ENCODE data around the gene MRPL58. TPM values are rescaled to one million over a fixed set of nuclear protein-coding genes. Genes with fewer than 3 reads are reported as not detected.
A peak's percentile ranks its signal among the peaks of the same experiment; 100 is the strongest.

The MRPL58 gene
- total RNA-seq, 1 donor from 2014 or later, result 22.2 TPM

GRCh38 chr17:75049706-75050105 is 37.2 kb downstream of the MRPL58 start:
- TF ChIP-seq CTCF (IDR thresholded peaks at IDR 0.05; ENCODE audit: partially characterized antibody, unreplicated experiment), result no peak
- Mint-ChIP-seq H3K4me3 (ENCODE audit: unreplicated experiment) (no peak overlapping the region), H3K27me3 (ENCODE audit: unreplicated experiment) (peaks cover 4% of the 10 kb centered on the region), H3K9me3 (ENCODE audit: unreplicated experiment) (peaks cover 6% of the 10 kb centered on the region), H3K4me1 (ENCODE audit: low read depth, unreplicated experiment) (peaks cover 5% of the 10 kb centered on the region), H3K27ac (ENCODE audit: unreplicated experiment) (no peak overlapping the region), H3K36me3 (ENCODE audit: unreplicated experiment) (no peaks in the 10 kb centered on the region)
- DNase-seq, result no peak

GRCh38 chr17:75051941-75052340 is 39.5 kb downstream of the MRPL58 start:
- peaks cover 4% of the 10 kb centered on the region for H3K27me3 Mint-ChIP-seq (ENCODE audit: unreplicated experiment)
- DNase-seq, result no peak
- H3K4me1 Mint-ChIP-seq (ENCODE audit: low read depth, unreplicated experiment), result peaks cover 3% of the 10 kb centered on the region
- no peak for TF ChIP-seq CTCF (IDR thresholded peaks at IDR 0.05; ENCODE audit: partially characterized antibody, unreplicated experiment)
- no peak overlapping the region for H3K4me3 Mint-ChIP-seq (ENCODE audit: unreplicated experiment)
- H3K36me3 Mint-ChIP-seq (ENCODE audit: unreplicated experiment), result peaks cover 4% of the 10 kb centered on the region
- no peaks in the 10 kb centered on the region for H3K9me3 Mint-ChIP-seq (ENCODE audit: unreplicated experiment)
- no peak overlapping the region for H3K27ac Mint-ChIP-seq (ENCODE audit: unreplicated experiment)

- Mint-ChIP-seq H3K27ac (ENCODE audit: unreplicated experiment) (peak overlapping the region; percentile 67), H3K27me3 (ENCODE audit: unreplicated experiment) (peaks cover 2% of the 10 kb centered on the region), H3K36me3 (ENCODE audit: unreplicated experiment) (peaks cover 4% of the 10 kb centered on the region), H3K4me1 (ENCODE audit: low read depth, unreplicated experiment) (peaks cover 11% of the 10 kb centered on the region), H3K9me3 (ENCODE audit: unreplicated experiment) (no peaks in the 10 kb centered on the region), H3K4me3 (ENCODE audit: unreplicated experiment) (peak overlapping the region; percentile 3)
- TF ChIP-seq CTCF (IDR thresholded peaks at IDR 0.05; ENCODE audit: partially characterized antibody, unreplicated experiment), result peak; percentile 9
- no peak for DNase-seq
Observed at GRCh38 chr17:75059369-75060345, 47.2 kb downstream of the MRPL58 start.

GRCh38 chr17:75060434-75061054 is 48.1 kb downstream of the MRPL58 start:
- TF ChIP-seq CTCF (IDR thresholded peaks at IDR 0.05; ENCODE audit: partially characterized antibody, unreplicated experiment), result no peak
- Mint-ChIP-seq H3K4me1 (ENCODE audit: low read depth, unreplicated experiment) (peaks cover 11% of the 10 kb centered on the region), H3K27me3 (ENCODE audit: unreplicated experiment) (peaks cover 2% of the 10 kb centered on the region), H3K4me3 (ENCODE audit: unreplicated experiment) (no peak overlapping the region), H3K36me3 (ENCODE audit: unreplicated experiment) (peaks cover 4% of the 10 kb centered on the region), H3K27ac (ENCODE audit: unreplicated experiment) (no peak overlapping the region), H3K9me3 (ENCODE audit: unreplicated experiment) (no peaks in the 10 kb centered on the region)
- DNase-seq, result no peak

GRCh38 chr17:75061055-75061438 is 48.6 kb downstream of the MRPL58 start:
- H3K9me3 Mint-ChIP-seq (ENCODE audit: unreplicated experiment), result no peaks in the 10 kb centered on the region
- peaks cover 11% of the 10 kb centered on the region for H3K4me1 Mint-ChIP-seq (ENCODE audit: low read depth, unreplicated experiment)
- no peak overlapping the region for H3K4me3 Mint-ChIP-seq (ENCODE audit: unreplicated experiment)
- DNase-seq, result no peak
- peaks cover 4% of the 10 kb centered on the region for H3K36me3 Mint-ChIP-seq (ENCODE audit: unreplicated experiment)
- H3K27me3 Mint-ChIP-seq (ENCODE audit: unreplicated experiment), result peaks cover 2% of the 10 kb centered on the region
- TF ChIP-seq CTCF (IDR thresholded peaks at IDR 0.05; ENCODE audit: partially characterized antibody, unreplicated experiment), result no peak
- H3K27ac Mint-ChIP-seq (ENCODE audit: unreplicated experiment), result no peak overlapping the region
